ENCODE data around the gene WRAP53. TPM values are rescaled to one million over a fixed set of nuclear protein-coding genes. Genes with fewer than 3 reads are reported as not detected.

Gene WRAP53
- polyA plus RNA-seq, 1 donor (not counting 4 experiments of a cell fraction or from before 2014, with no cell fraction given): 8.2 TPM

GRCh38 chr17:7655541-7655840, 32.8 kb upstream of the WRAP53 start:
- Histone ChIP-seq H3K9me3 (ENCODE audit: control insufficient read depth, low read depth, low read length) (no peaks in the 10 kb centered on the region), H3K4me2 (ENCODE audit: control insufficient read depth, extremely low read depth, insufficient read depth, low read depth, low read length) (no peak overlapping the region), H3K36me3 (ENCODE audit: control insufficient read depth in 2 of 2, extremely low read depth in 1 of 2, insufficient read depth in 2 of 2, low read length in 2 of 2) (no peaks in the 10 kb centered on the region), H3K4me3 (ENCODE audit: control insufficient read depth in 2 of 3, extremely low read depth in 1 of 3, insufficient read depth in 2 of 3, low read depth in 1 of 3, low read length in 3 of 3) (no peak overlapping the region), H3K9ac (ENCODE audit: control insufficient read depth, extremely low read depth, insufficient read depth, low read length) (no peak overlapping the region), H3K9me1 (ENCODE audit: control insufficient read depth, extremely low read depth, insufficient read depth, low read length) (no peaks in the 10 kb centered on the region), H3K79me2 (ENCODE audit: control insufficient read depth, insufficient read depth, low read length) (no peaks in the 10 kb centered on the region), H3K27ac (ENCODE audit: control insufficient read depth, insufficient read depth, low read length) (no peak overlapping the region), H3K27me3 (ENCODE audit: control insufficient read depth, extremely low read depth, insufficient read depth, low read length) (peaks cover 38% of the 10 kb centered on the region), H3K4me1 (ENCODE audit: control insufficient read depth, extremely low read depth, insufficient read depth, low read length) (peaks cover 4% of the 10 kb centered on the region), H4K20me1 (ENCODE audit: control insufficient read depth, extremely low read depth, insufficient read depth, low read length) (no peaks in the 10 kb centered on the region), H2AFZ (ENCODE audit: control insufficient read depth, low read length) (no peak overlapping the region)
- DNase-seq (ENCODE audit: low read depth, low spot score) (no peak), FAIRE-seq (no peak)
- TF ChIP-seq EZH2 (IDR thresholded peaks at IDR 0.05; ENCODE audit: low read length): no peak
- no peak for TF ChIP-seq CTCF (optimal IDR thresholded peaks at IDR 0.05 in 1 of 3, IDR thresholded peaks at IDR 0.05 in 1 of 3, conservative IDR thresholded peaks at IDR 0.05 in 1 of 3; ENCODE audit: extremely low read depth in 1 of 3, insufficient read depth in 2 of 3, low read length in 3 of 3)
- dilution Hi-C loops (cut with MboI; ENCODE audit: extremely low pct_ligation_motif_present, low sequenced_read_pairs): no loop called here

- FAIRE-seq (no peak), DNase-seq (ENCODE audit: low read depth, low spot score) (no peak)
- dilution Hi-C loops (cut with MboI; ENCODE audit: extremely low pct_ligation_motif_present, low sequenced_read_pairs): no loop called here
- Histone ChIP-seq H3K27ac (ENCODE audit: control insufficient read depth, insufficient read depth, low read length) (no peak overlapping the region), H3K9me3 (ENCODE audit: control insufficient read depth, low read depth, low read length) (no peaks in the 10 kb centered on the region), H3K4me2 (ENCODE audit: control insufficient read depth, extremely low read depth, insufficient read depth, low read depth, low read length) (no peak overlapping the region), H3K9ac (ENCODE audit: control insufficient read depth, extremely low read depth, insufficient read depth, low read length) (no peak overlapping the region), H3K4me1 (ENCODE audit: control insufficient read depth, extremely low read depth, insufficient read depth, low read length) (no peaks in the 10 kb centered on the region), H3K4me3 (ENCODE audit: control insufficient read depth in 2 of 3, extremely low read depth in 1 of 3, insufficient read depth in 2 of 3, low read depth in 1 of 3, low read length in 3 of 3) (no peak overlapping the region), H4K20me1 (ENCODE audit: control insufficient read depth, extremely low read depth, insufficient read depth, low read length) (no peaks in the 10 kb centered on the region), H3K9me1 (ENCODE audit: control insufficient read depth, extremely low read depth, insufficient read depth, low read length) (no peaks in the 10 kb centered on the region), H2AFZ (ENCODE audit: control insufficient read depth, low read length) (no peak overlapping the region), H3K27me3 (ENCODE audit: control insufficient read depth, extremely low read depth, insufficient read depth, low read length) (peaks cover 22% of the 10 kb centered on the region), H3K79me2 (ENCODE audit: control insufficient read depth, insufficient read depth, low read length) (no peaks in the 10 kb centered on the region), H3K36me3 (ENCODE audit: control insufficient read depth in 2 of 2, extremely low read depth in 1 of 2, insufficient read depth in 2 of 2, low read length in 2 of 2) (no peaks in the 10 kb centered on the region)
- TF ChIP-seq CTCF (optimal IDR thresholded peaks at IDR 0.05 in 1 of 3, IDR thresholded peaks at IDR 0.05 in 1 of 3, conservative IDR thresholded peaks at IDR 0.05 in 1 of 3; ENCODE audit: extremely low read depth in 1 of 3, insufficient read depth in 2 of 3, low read length in 3 of 3) (no peak), EZH2 (IDR thresholded peaks at IDR 0.05; ENCODE audit: low read length) (no peak)
Measured at GRCh38 chr17:7656958-7657609, 31.2 kb upstream of the WRAP53 start.
